GM12873 (cell line): ENCODE data around the gene DPP8.
A peak's percentile ranks its signal among the peaks of the same experiment; 100 is the strongest.

Experiments
- CTCF ChIP-seq: IDR thresholded peaks from 2 replicates; pipeline ENCODE4 v1.5.1; 2012; ENCODE audit warnings: low read depth, mild to moderate bottlenecking, moderate library complexity, low read length, control low read depth; ENCODE audit not compliant: insufficient read depth; ENCODE audit errors: missing control alignments

DPP8 gene

GRCh38 chr15:65516997-65517865, at the start of gene DPP8:
DPP8 (minus strand) TSS chr15:65517689; CDS start chr15:65512553, 5,136 bp downstream.
- TF ChIP-seq CTCF = peak; percentile 95

- no peak for TF ChIP-seq CTCF
These were observed 44.4 kb upstream of the DPP8 start for GRCh38 chr15:65561934-65562333.

GRCh38 chr15:65559941-65560340, 42.5 kb upstream of the DPP8 start:
- TF ChIP-seq CTCF = no peak

GRCh38 chr15:65558997-65559760, 41.7 kb upstream of the DPP8 start:
- no peak for TF ChIP-seq CTCF

GRCh38 chr15:65558336-65558735, 40.8 kb upstream of the DPP8 start:
- no peak for TF ChIP-seq CTCF

GRCh38 chr15:65556622-65557021, 39.1 kb upstream of the DPP8 start:
- TF ChIP-seq CTCF = no peak

- TF ChIP-seq CTCF = no peak
These were observed 36.2 kb upstream of the DPP8 start for GRCh38 chr15:65553691-65554090.
